Loucy (cell line): ENCODE results near the gene RMND5A.
A peak's percentile ranks its signal among the peaks of the same experiment; 100 is the strongest.

ENCODE experiments used
- H2AFZ ChIP-seq: fragments of 200-600 bp; sonication (generic); 2 replicates; pipeline ENCODE4 v1.6.0; 2016; ENCODE audit warnings: antibody characterized with exemption, mild to moderate bottlenecking, low read length, moderate library complexity
- H3F3A ChIP-seq: fragments of 200-600 bp; 2 replicates; pipeline ENCODE4 v1.6.0; 2016; ENCODE audit warnings: antibody characterized with exemption, low read depth, mild to moderate bottlenecking
- H3K27me3 ChIP-seq: fragments of 200-600 bp; sonication (generic); 2 replicates; pipeline ENCODE4 v1.6.1; 2014; ENCODE audit warnings: low read length, mild to moderate bottlenecking; ENCODE audit not compliant: insufficient read depth, poor library complexity, severe bottlenecking
- H3K36me3 ChIP-seq: fragments of 200-600 bp; sonication (generic); 2 replicates; pipeline ENCODE4 v1.6.1; 2016; ENCODE audit warnings: low read length; ENCODE audit not compliant: insufficient read depth
- H3K4me1 ChIP-seq: fragments of 200-600 bp; sonication (generic); 2 replicates; pipeline ENCODE4 v1.5.1; 2014; ENCODE audit warnings: low read length, mild to moderate bottlenecking; ENCODE audit not compliant: insufficient read depth, poor library complexity, severe bottlenecking
- H3K4me2 ChIP-seq: fragments of 200-600 bp; sonication (generic); 2 replicates; pipeline ENCODE4 v1.6.0; 2014; ENCODE audit warnings: antibody characterized with exemption, low read length, low read depth, mild to moderate bottlenecking; ENCODE audit not compliant: poor library complexity, severe bottlenecking
- H3K4me3 ChIP-seq: fragments of 200-600 bp; sonication (generic); 2 replicates; pipeline ENCODE4 v1.5.1; 2014; ENCODE audit warnings: low read length, mild to moderate bottlenecking, mixed read lengths; ENCODE audit not compliant: poor library complexity, severe bottlenecking
- H3K79me2 ChIP-seq: fragments of 200-600 bp; sonication (generic); 2 replicates; pipeline ENCODE4 v1.6.1; 2014; ENCODE audit warnings: low read length; ENCODE audit not compliant: insufficient read depth
- H3K9ac ChIP-seq: fragments of 200-600 bp; sonication (generic); 2 replicates; pipeline ENCODE4 v1.6.0; 2014; ENCODE audit warnings: mild to moderate bottlenecking, low read depth, low read length, moderate library complexity; ENCODE audit not compliant: poor library complexity, severe bottlenecking
- H3K9me2 ChIP-seq: fragments of 200-600 bp; sonication (generic); replicated peaks from 2 replicates; pipeline ENCODE4 v1.6.1; 2016; ENCODE audit warnings: low read depth, low read length, mixed read lengths
- H3K9me3 ChIP-seq: fragments of 200-600 bp; sonication (generic); 2 replicates; pipeline ENCODE4 v1.6.1; 2014; ENCODE audit warnings: mild to moderate bottlenecking, antibody characterized with exemption, low read length, low read depth; ENCODE audit not compliant: insufficient read depth
- H4K20me1 ChIP-seq: fragments of 200-600 bp; sonication (generic); 2 replicates; pipeline ENCODE4 v1.6.0; 2014; ENCODE audit warnings: antibody characterized with exemption, low read length, mild to moderate bottlenecking; ENCODE audit not compliant: insufficient read depth, poor library complexity, severe bottlenecking
- CTCF ChIP-seq: fragments of 200-600 bp; sonication (generic); conservative IDR thresholded peaks from 2 replicates; pipeline ENCODE4 v1.5.1; 2014; ENCODE audit warnings: mild to moderate bottlenecking, antibody characterized with exemption, low read length
- EZH2phosphoT487 ChIP-seq: fragments of 200-600 bp; IDR thresholded peaks from 2 replicates; pipeline ENCODE4 v1.6.1; 2018; ENCODE audit warnings: antibody characterized with exemption, mild to moderate bottlenecking, moderate library complexity, borderline replicate concordance

The RMND5A gene

GRCh38 chr2:86822668-86823345 lies 102.7 kb downstream of the RMND5A start:
- Histone ChIP-seq H3F3A (no peaks in the 10 kb centered on the region), H3K27me3 (no peaks in the 10 kb centered on the region), H3K79me2 (no peaks in the 10 kb centered on the region), H3K9ac (no peak overlapping the region), H3K9me3 (no peaks in the 10 kb centered on the region), H3K9me2 (no peaks in the 10 kb centered on the region), H3K36me3 (no peaks in the 10 kb centered on the region), H3K4me3 (no peak overlapping the region), H3K4me2 (no peak overlapping the region), H3K4me1 (peaks cover 17% of the 10 kb centered on the region), H2AFZ (no peak overlapping the region), H4K20me1 (no peaks in the 10 kb centered on the region)
- TF ChIP-seq CTCF (no peak), EZH2phosphoT487 (no peak)

GRCh38 chr2:86825036-86825692 lies 105.1 kb downstream of the RMND5A start:
- H2AFZ ChIP-seq = peak overlapping the region; percentile 80
- no peaks in the 10 kb centered on the region for H3K9me3 ChIP-seq
- peak overlapping the region; percentile 84 for H3K4me2 ChIP-seq
- H3F3A ChIP-seq = no peaks in the 10 kb centered on the region
- H3K79me2 ChIP-seq = no peaks in the 10 kb centered on the region
- H3K4me1 ChIP-seq = peaks cover 17% of the 10 kb centered on the region
- TF ChIP-seq EZH2phosphoT487 = no peak
- no peak for TF ChIP-seq CTCF
- H3K27me3 ChIP-seq = no peaks in the 10 kb centered on the region
- no peaks in the 10 kb centered on the region for H4K20me1 ChIP-seq
- no peak overlapping the region for H3K9ac ChIP-seq
- no peaks in the 10 kb centered on the region for H3K36me3 ChIP-seq
- H3K4me3 ChIP-seq = peak overlapping the region; percentile 64
- H3K9me2 ChIP-seq = no peaks in the 10 kb centered on the region

GRCh38 chr2:86825693-86826381 lies 105.7 kb downstream of the RMND5A start:
- Histone ChIP-seq H3F3A (no peaks in the 10 kb centered on the region), H3K36me3 (no peaks in the 10 kb centered on the region), H3K27me3 (no peaks in the 10 kb centered on the region), H3K9me3 (no peaks in the 10 kb centered on the region), H2AFZ (peak overlapping the region; percentile 80), H3K9ac (no peak overlapping the region), H3K79me2 (no peaks in the 10 kb centered on the region), H3K4me1 (peaks cover 17% of the 10 kb centered on the region), H3K4me3 (peak overlapping the region; percentile 64), H3K9me2 (no peaks in the 10 kb centered on the region), H3K4me2 (peak overlapping the region; percentile 84), H4K20me1 (no peaks in the 10 kb centered on the region)
- TF ChIP-seq CTCF (no peak), EZH2phosphoT487 (no peak)
